SU-DHL-6 (cell line): Measurements from ENCODE around the gene PLA2G4E.

Experiments used
- H2AFZ ChIP-seq: fragments of 200-600 bp; sonication (generic); 2 replicates; pipeline ENCODE4 v1.6.1; 2014; ENCODE audit warnings: low read depth, mild to moderate bottlenecking, moderate library complexity, mixed read lengths, antibody characterized with exemption, low read length; ENCODE audit not compliant: severe bottlenecking
- H3F3A ChIP-seq: fragments of 200-600 bp; shearing (Covaris generic); 2 replicates; pipeline ENCODE4 v1.6.0; 2016; ENCODE audit warnings: antibody characterized with exemption, mild to moderate bottlenecking; ENCODE audit not compliant: insufficient read depth
- H3K27ac ChIP-seq: fragments of 200-600 bp; sonication (generic); 2 replicates; pipeline ENCODE4 v1.5.1; 2016; ENCODE audit warnings: low read depth, mild to moderate bottlenecking, low read length, moderate library complexity, mixed read lengths
- H3K27me3 ChIP-seq: fragments of 200-600 bp; sonication (generic), shearing (Covaris generic); 2 replicates; pipeline ENCODE4 v1.6.0; 2014; ENCODE audit warnings: mild to moderate bottlenecking, low read length
- H3K36me3 ChIP-seq: fragments of 200-600 bp; sonication (generic); 2 replicates; pipeline ENCODE4 v1.6.1; 2014; ENCODE audit warnings: mild to moderate bottlenecking, low read length, mixed read lengths
- H3K4me2 ChIP-seq: fragments of 300-600, 200-600 bp; shearing (Covaris generic), sonication (generic); 2 replicates; pipeline ENCODE4 v1.6.0; 2014; ENCODE audit warnings: low read length, low read depth, mild to moderate bottlenecking; ENCODE audit not compliant: poor library complexity, severe bottlenecking
- H3K4me3 ChIP-seq: fragments of 200-600 bp; sonication (generic); 2 replicates; pipeline ENCODE4 v1.5.1; 2014; ENCODE audit warnings: antibody characterized with exemption, low read length, mild to moderate bottlenecking, mixed read lengths; ENCODE audit not compliant: insufficient read depth, poor library complexity, severe bottlenecking
- H3K79me2 ChIP-seq: fragments of 200-600 bp; sonication (generic); 2 replicates; pipeline ENCODE4 v1.6.1; 2014; ENCODE audit warnings: mild to moderate bottlenecking, low read length, moderate library complexity; ENCODE audit not compliant: insufficient read depth
- H3K9ac ChIP-seq: fragments of 200-600 bp; sonication (generic); 2 replicates; pipeline ENCODE4 v1.7.0; 2014; ENCODE audit warnings: mild to moderate bottlenecking, low read length
- H3K9me2 ChIP-seq: fragments of 200-600 bp; sonication (generic); replicated peaks from 2 replicates; pipeline ENCODE4 v1.6.1; 2014; ENCODE audit warnings: low read length; ENCODE audit not compliant: insufficient read depth
- H3K9me3 ChIP-seq: fragments of 200-600 bp; sonication (generic); 2 replicates; pipeline ENCODE4 v1.6.1; 2014; ENCODE audit warnings: low read length, mixed read lengths; ENCODE audit not compliant: insufficient read depth
- H4K20me1 ChIP-seq: fragments of 200-600 bp; sonication (generic); 2 replicates; pipeline ENCODE4 v1.6.1; 2014; ENCODE audit warnings: low read depth, mild to moderate bottlenecking, antibody characterized with exemption, low read length, moderate library complexity, mixed read lengths
- CTCF ChIP-seq: fragments of 200-600 bp; sonication (generic); IDR thresholded peaks from one replicate; pipeline ENCODE4 v1.5.1; 2017; ENCODE audit warnings: antibody characterized with exemption, mild to moderate bottlenecking, low read length, moderate library complexity; ENCODE audit not compliant: insufficient read depth, poor library complexity, severe bottlenecking
- EZH2phosphoT487 ChIP-seq: fragments of 200-600 bp; sonication (generic), shearing (Covaris generic); conservative IDR thresholded peaks from 2 replicates; pipeline ENCODE4 v1.6.1; 2018; ENCODE audit warnings: mild to moderate bottlenecking, antibody characterized with exemption, low read length, moderate library complexity, mixed read lengths

The PLA2G4E gene

GRCh38 chr15:41981371-41982132 is 39.3 kb downstream of the PLA2G4E start:
- TF ChIP-seq CTCF, result no peak
- TF ChIP-seq EZH2phosphoT487, result no peak
- H2AFZ ChIP-seq, result no peak overlapping the region
- H3K9me3 ChIP-seq, result no peaks in the 10 kb centered on the region
- H3K36me3 ChIP-seq, result no peaks in the 10 kb centered on the region
- H3K9me2 ChIP-seq, result no peaks in the 10 kb centered on the region
- H3K4me2 ChIP-seq, result no peak overlapping the region
- no peaks in the 10 kb centered on the region for H3K79me2 ChIP-seq
- H3K9ac ChIP-seq, result no peak overlapping the region
- no peak overlapping the region for H3K4me3 ChIP-seq
- H3K27me3 ChIP-seq, result no peaks in the 10 kb centered on the region
- no peaks in the 10 kb centered on the region for H3F3A ChIP-seq
- H4K20me1 ChIP-seq, result no peaks in the 10 kb centered on the region
- no peak overlapping the region for H3K27ac ChIP-seq

GRCh38 chr15:41980654-41981323 is 40.1 kb downstream of the PLA2G4E start:
- Histone ChIP-seq H3K27me3 (no peaks in the 10 kb centered on the region), H4K20me1 (no peaks in the 10 kb centered on the region), H3K27ac (no peak overlapping the region), H3K36me3 (no peaks in the 10 kb centered on the region), H3K4me2 (no peak overlapping the region), H3K9ac (no peak overlapping the region), H3K4me3 (no peak overlapping the region), H3K9me3 (no peaks in the 10 kb centered on the region), H3K9me2 (no peaks in the 10 kb centered on the region), H3F3A (no peaks in the 10 kb centered on the region), H3K79me2 (no peaks in the 10 kb centered on the region), H2AFZ (no peak overlapping the region)
- TF ChIP-seq CTCF, result no peak
- TF ChIP-seq EZH2phosphoT487, result no peak

- Histone ChIP-seq H3K27me3 (no peaks in the 10 kb centered on the region), H3K9ac (no peak overlapping the region), H4K20me1 (no peaks in the 10 kb centered on the region), H3K9me3 (no peaks in the 10 kb centered on the region), H3K36me3 (no peaks in the 10 kb centered on the region), H3K27ac (no peak overlapping the region), H2AFZ (no peak overlapping the region), H3F3A (no peaks in the 10 kb centered on the region), H3K4me3 (no peak overlapping the region), H3K9me2 (no peaks in the 10 kb centered on the region), H3K4me2 (no peak overlapping the region), H3K79me2 (no peaks in the 10 kb centered on the region)
- TF ChIP-seq EZH2phosphoT487 (no peak), CTCF (no peak)
Observed at GRCh38 chr15:41979493-41980266, 41.2 kb downstream of the PLA2G4E start.
